ENCODE data around the gene TAPBP.
"Not testable (repeated sequence)": the region's sequence is repeated elsewhere in the genome, so short reads cannot be mapped to it uniquely, and the experiment has no call there.

TAPBP gene

DNA sequence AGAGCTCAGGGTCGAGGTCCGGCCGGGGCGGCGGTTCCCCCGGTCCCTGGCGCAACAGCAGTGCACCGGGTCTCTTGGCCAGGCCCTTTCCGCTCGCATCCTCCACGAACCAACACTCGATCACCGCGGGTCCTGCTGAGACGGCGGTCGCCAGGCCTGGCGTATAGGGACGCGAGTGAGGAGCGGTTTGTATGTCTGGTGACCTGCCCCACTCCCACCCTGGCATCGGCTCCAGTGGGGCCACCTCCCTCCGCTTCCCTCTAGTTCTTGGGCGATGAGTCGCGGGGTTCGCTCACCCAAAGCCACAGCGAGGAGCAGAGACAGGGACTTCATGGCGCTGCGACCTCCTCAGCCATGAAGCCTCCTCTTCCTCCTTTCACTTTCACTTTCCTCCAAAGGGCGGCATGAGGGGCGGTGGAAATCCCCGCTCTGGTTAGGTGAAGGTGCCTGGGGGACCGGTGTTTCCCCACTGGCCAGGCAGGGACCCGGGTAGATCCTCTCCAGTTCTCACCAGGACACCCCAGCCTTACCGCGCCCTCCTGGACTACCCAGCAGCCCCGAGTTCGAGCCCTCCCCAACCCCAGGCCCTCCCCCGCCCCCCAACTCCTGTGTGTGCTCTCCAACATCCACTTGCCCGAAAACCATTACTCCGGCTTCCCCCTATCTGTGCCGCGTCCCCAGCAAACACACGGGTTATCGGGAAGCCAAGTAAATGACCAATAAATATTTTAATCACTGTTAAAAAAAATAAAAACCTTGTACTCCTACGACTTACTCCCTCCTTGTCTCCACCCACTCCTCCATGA, at the start of gene TAPBP:
TSS of gene TAPBP (minus strand) at position 370 of the 806 bp plus-strand sequence. CDS start at position 333, 37 bp downstream.
- in situ Hi-C loops (cut with HindIII; ENCODE audit: low sequenced_read_pairs), result no loop called here

GRCh38 chr6:33363486-33363885, 49.6 kb upstream of the TAPBP start:
- in situ Hi-C loops (cut with HindIII; ENCODE audit: low sequenced_read_pairs), result not testable (repeated sequence)

GRCh38 chr6:33359331-33359730, 45.5 kb upstream of the TAPBP start:
- in situ Hi-C loops (cut with HindIII; ENCODE audit: low sequenced_read_pairs), result no loop called here

DNA sequence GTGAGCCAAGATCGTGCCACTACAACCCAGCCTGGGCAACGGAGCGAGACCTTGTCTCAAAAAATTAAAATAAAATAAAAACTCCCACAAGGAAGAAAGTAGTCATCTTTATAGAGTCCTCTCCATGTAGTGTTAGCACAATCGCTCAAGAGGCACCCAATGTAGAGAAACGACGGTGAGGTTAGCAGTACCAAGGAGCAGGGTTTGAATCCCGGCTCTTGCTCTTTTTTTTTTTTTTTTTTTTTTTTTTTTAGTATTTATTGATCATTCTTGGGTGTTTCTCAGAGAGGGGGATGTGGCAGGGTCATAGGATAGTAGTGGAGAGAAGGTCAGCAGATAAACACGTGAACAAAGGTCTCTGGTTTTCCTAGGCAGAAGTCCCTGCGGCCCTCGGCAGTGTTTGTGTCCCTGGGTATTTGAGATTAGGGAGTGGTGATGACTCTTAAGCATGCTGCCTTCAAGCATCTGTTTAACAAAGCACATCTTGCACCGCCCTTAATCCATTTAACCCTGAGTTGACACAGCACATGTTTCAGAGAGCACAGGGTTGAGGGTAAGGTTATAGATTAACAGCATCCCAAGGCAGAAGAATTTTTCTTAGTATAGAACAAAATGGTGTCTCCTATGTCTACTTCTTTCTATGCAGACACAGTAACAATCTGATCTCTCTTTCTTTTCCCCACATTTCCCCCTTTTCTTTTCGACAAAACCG, 43.4 kb upstream of the TAPBP start:
- in situ Hi-C loops (cut with HindIII; ENCODE audit: low sequenced_read_pairs), result not testable (repeated sequence)

- in situ Hi-C loops (cut with HindIII; ENCODE audit: low sequenced_read_pairs), result no loop called here
Observed at GRCh38 chr6:33356295-33356694, 42.4 kb upstream of the TAPBP start.

- in situ Hi-C loops (cut with HindIII; ENCODE audit: low sequenced_read_pairs), result not testable (repeated sequence)
Observed at GRCh38 chr6:33355860-33356259, 42.0 kb upstream of the TAPBP start.

GRCh38 chr6:33347816-33348215, 33.9 kb upstream of the TAPBP start:
- in situ Hi-C loops (cut with HindIII; ENCODE audit: low sequenced_read_pairs), result no loop called here

DNA sequence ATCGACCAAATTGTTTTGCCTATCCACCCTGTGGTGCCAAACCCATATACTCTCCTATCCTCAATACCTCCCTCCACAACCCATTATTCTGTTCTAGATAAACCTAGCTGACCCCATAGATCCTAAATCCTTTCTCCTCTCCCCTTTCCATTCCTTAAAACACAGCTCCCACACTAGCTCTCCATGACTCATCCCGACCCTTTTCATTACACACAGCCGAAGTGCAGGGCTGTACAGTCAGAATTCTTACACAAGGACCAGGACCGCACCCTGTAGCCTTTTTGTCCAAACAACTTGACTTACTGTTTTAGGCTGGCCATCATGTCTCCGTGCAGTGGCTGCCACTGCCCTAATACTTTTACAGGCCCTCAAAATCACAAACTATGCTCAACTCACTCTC, 33.1 kb upstream of the TAPBP start:
- in situ Hi-C loops (cut with HindIII; ENCODE audit: low sequenced_read_pairs), result not testable (repeated sequence)

GRCh38 chr6:33344701-33345697, 31.1 kb upstream of the TAPBP start:
- in situ Hi-C loops (cut with HindIII; ENCODE audit: low sequenced_read_pairs), result no loop called here

GRCh38 chr6:33343953-33344611, 30.2 kb upstream of the TAPBP start:
- in situ Hi-C loops (cut with HindIII; ENCODE audit: low sequenced_read_pairs), result no loop called here

DNA sequence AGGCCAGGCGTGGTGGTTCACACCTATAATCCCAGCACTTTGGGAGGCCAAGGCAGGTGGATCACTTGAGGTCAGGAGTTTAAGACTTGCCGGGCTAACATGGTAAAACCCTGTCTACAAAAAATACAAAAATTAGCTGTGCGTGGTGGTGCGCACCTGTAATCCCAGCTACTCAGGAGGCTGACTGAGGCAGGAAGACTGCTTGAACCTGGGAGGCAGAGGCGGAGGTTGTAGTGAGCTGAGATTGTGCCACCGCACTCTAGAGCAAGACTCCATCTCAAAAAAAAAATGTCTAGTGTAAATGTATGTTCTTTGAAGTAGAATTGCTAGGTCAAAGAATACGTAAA, 29.7 kb upstream of the TAPBP start:
- in situ Hi-C loops (cut with HindIII; ENCODE audit: low sequenced_read_pairs), result not testable (repeated sequence)

- in situ Hi-C loops (cut with HindIII; ENCODE audit: low sequenced_read_pairs), result no loop called here
Observed at GRCh38 chr6:33339193-33339592, 25.3 kb upstream of the TAPBP start.

DNA sequence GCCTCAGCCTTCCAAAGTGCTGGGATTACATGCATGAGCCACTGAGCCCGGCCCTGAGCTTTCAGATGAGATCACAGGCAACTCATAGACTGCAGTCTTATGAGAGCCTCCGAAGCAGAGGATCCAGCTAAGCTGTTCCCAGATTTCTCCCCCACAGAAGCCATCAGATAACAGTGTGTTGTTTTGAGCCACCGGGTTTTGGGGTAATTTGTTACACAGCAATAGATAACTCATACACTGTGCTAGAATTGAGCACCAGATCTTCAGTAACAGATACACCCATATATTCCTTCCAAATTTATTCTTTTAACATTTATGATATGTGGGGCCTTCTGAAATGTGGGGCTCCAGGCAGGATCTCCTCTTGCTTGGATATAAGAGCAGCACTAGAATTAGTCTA, 22.6 kb upstream of the TAPBP start:
- in situ Hi-C loops (cut with HindIII; ENCODE audit: low sequenced_read_pairs), result no loop called here

DNA sequence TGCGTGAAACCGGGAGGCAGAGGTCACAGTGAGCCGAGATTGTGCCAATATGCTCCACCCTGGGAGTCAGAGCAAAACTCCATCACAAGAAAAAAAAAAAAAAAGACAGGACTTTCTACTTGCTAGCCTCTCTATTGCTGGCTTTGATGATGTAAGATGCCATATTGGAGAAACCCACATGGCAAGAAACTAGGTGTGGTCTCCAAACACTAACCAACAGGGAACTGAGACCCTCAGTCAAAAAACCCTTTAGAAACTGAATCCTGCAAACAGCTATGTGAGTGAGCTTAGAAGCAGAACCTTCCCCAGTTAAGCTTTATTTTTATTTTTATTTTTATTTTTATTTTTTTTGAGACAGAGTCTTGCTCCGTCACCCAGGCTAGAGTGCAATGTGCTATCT, 22.0 kb upstream of the TAPBP start:
- in situ Hi-C loops (cut with HindIII; ENCODE audit: low sequenced_read_pairs), result no loop called here

- in situ Hi-C loops (cut with HindIII; ENCODE audit: low sequenced_read_pairs), result no loop called here
Observed at GRCh38 chr6:33333666-33334065, 19.8 kb upstream of the TAPBP start.

GRCh38 chr6:33330736-33331135, 16.9 kb upstream of the TAPBP start:
- in situ Hi-C loops (cut with HindIII; ENCODE audit: low sequenced_read_pairs), result no loop called here

GRCh38 chr6:33329058-33329457, 15.2 kb upstream of the TAPBP start:
- in situ Hi-C loops (cut with HindIII; ENCODE audit: low sequenced_read_pairs), result no loop called here

DNA sequence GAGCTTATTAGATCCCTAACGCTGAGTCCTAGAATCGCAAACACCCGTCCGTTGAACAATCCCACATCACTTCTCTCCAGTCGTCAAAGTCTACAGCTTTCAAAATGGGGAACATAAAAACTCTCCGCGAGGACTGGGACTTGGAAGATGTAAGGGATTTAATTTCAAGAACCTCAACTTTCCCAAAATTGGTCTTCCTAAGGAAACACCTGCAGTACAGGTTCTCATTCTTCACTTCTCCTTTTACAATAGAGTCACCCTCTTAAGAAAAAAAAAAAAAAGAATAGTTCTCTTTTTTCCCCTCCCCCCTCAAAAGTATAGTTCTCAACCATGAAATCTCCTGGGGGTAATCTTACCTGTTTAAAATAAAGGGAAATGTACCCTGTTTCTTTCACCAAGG, 10.2 kb upstream of the TAPBP start:
- in situ Hi-C loops (cut with HindIII; ENCODE audit: low sequenced_read_pairs), result no loop called here

DNA sequence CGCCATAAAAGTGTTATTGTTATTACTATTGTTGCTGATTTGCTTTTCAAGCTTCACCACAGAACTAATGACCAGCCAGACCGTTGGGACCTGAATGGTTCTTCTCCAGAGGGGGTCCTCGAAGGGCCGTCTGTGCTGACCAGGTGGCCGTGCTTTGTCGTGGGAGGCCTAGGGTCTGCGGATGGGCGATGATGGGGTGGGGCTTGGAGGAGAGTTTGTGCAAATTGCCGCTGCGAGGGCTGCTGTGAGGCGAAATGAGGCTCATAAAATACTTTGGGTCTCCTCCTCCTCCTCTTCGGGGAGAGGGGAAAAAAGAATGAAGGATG, 9.7 kb upstream of the TAPBP start:
- in situ Hi-C loops (cut with HindIII; ENCODE audit: low sequenced_read_pairs), result no loop called here

- in situ Hi-C loops (cut with HindIII; ENCODE audit: low sequenced_read_pairs), result no loop called here
Observed at GRCh38 chr6:33321227-33321626, 7.3 kb upstream of the TAPBP start.

Data from DLD1 (cell line).